Measurements from ENCODE around the gene SUV39H2. TPM values are rescaled to one million over a fixed set of nuclear protein-coding genes. Genes with fewer than 3 reads are reported as not detected.
"Not testable (repeated sequence)": the region's sequence is repeated elsewhere in the genome, so short reads cannot be mapped to it uniquely, and the experiment has no call there.

SUV39H2 gene
- total and polyA plus RNA-seq, 2 experiments from 2014 or later, result 8.0 to 15.5 TPM

GRCh38 chr10:14936584-14936983 is 57.9 kb downstream of the SUV39H2 start:
- Histone ChIP-seq H3K4me1 (ENCODE audit: insufficient read depth) (no peaks in the 10 kb centered on the region), H3K9me2 (replicated peaks; ENCODE audit: insufficient read depth) (no peaks in the 10 kb centered on the region), H3K4me3 (no peak overlapping the region), H3K4me2 (no peak overlapping the region), H4K20me1 (ENCODE audit: insufficient read depth, poor library complexity, severe bottlenecking) (no peaks in the 10 kb centered on the region), H3K36me3 (replicated peaks; ENCODE audit: insufficient read depth, low read depth) (no peaks in the 10 kb centered on the region), H3K9me3 (ENCODE audit: low read depth) (no peaks in the 10 kb centered on the region), H3K27me3 (no peaks in the 10 kb centered on the region), H2AFZ (no peak overlapping the region), H3K79me2 (no peaks in the 10 kb centered on the region), H3K27ac (no peak overlapping the region)
- no peak for TF ChIP-seq EZH2 (IDR thresholded peaks at IDR 0.05; ENCODE audit: borderline replicate concordance)
- TF ChIP-seq CTCF (IDR thresholded peaks at IDR 0.05; ENCODE audit: poor library complexity), result no peak
- TF ChIP-seq EZH2phosphoT487 (IDR thresholded peaks at IDR 0.05; ENCODE audit: low read depth, severe bottlenecking, unreplicated experiment), result no peak
- DNase-seq (ENCODE audit: low spot score), result no peak
- 95% methylated on average over 2 of the region's 2 CpGs for WGBS (ENCODE audit: low lambda C conversion rate, missing lambda C conversion rate)

- not testable (repeated sequence) for H3K27me3 ChIP-seq; H2AFZ ChIP-seq; H3K9me2 ChIP-seq (replicated peaks; ENCODE audit: insufficient read depth); DNase-seq (ENCODE audit: low spot score); H3K4me1 ChIP-seq (ENCODE audit: insufficient read depth); H3K36me3 ChIP-seq (replicated peaks; ENCODE audit: insufficient read depth, low read depth); H3K4me3 ChIP-seq; H3K27ac ChIP-seq; H3K4me2 ChIP-seq; H3K79me2 ChIP-seq; H4K20me1 ChIP-seq (ENCODE audit: insufficient read depth, poor library complexity, severe bottlenecking); H3K9me3 ChIP-seq (ENCODE audit: low read depth)
- WGBS (ENCODE audit: low lambda C conversion rate, missing lambda C conversion rate), result 93% methylated on average over 4 of the region's 5 CpGs
These were observed 60.3 kb downstream of the SUV39H2 start for GRCh38 chr10:14938971-14939370.

- not testable (repeated sequence) for DNase-seq (ENCODE audit: low spot score); H3K4me3 ChIP-seq; H3K36me3 ChIP-seq (replicated peaks; ENCODE audit: insufficient read depth, low read depth); H3K27ac ChIP-seq; H4K20me1 ChIP-seq (ENCODE audit: insufficient read depth, poor library complexity, severe bottlenecking); H3K4me1 ChIP-seq (ENCODE audit: insufficient read depth); H3K27me3 ChIP-seq; H3K9me3 ChIP-seq (ENCODE audit: low read depth); H3K4me2 ChIP-seq; H2AFZ ChIP-seq; H3K79me2 ChIP-seq; H3K9me2 ChIP-seq (replicated peaks; ENCODE audit: insufficient read depth)
- 95% methylated on average over 17 of the region's 17 CpGs for WGBS (ENCODE audit: low lambda C conversion rate, missing lambda C conversion rate)
These were observed 63.7 kb downstream of the SUV39H2 start for GRCh38 chr10:14942147-14942949.

- not testable (repeated sequence) for H3K4me3 ChIP-seq; H3K9me2 ChIP-seq (replicated peaks; ENCODE audit: insufficient read depth); H4K20me1 ChIP-seq (ENCODE audit: insufficient read depth, poor library complexity, severe bottlenecking); H3K79me2 ChIP-seq; H3K9me3 ChIP-seq (ENCODE audit: low read depth); H2AFZ ChIP-seq; DNase-seq (ENCODE audit: low spot score); H3K27ac ChIP-seq; H3K4me2 ChIP-seq; H3K36me3 ChIP-seq (replicated peaks; ENCODE audit: insufficient read depth, low read depth); H3K4me1 ChIP-seq (ENCODE audit: insufficient read depth); H3K27me3 ChIP-seq
- 98% methylated on average over 7 of the region's 7 CpGs for WGBS (ENCODE audit: low lambda C conversion rate, missing lambda C conversion rate)
These were observed 64.3 kb downstream of the SUV39H2 start for GRCh38 chr10:14942950-14943338.

- H3K27me3 ChIP-seq, result no peaks in the 10 kb centered on the region
- H3K9me3 ChIP-seq (ENCODE audit: low read depth), result no peaks in the 10 kb centered on the region
- over 99% methylated on average over 5 of the region's 5 CpGs for WGBS (ENCODE audit: low lambda C conversion rate, missing lambda C conversion rate)
- H2AFZ ChIP-seq, result no peak overlapping the region
- peaks cover 26% of the 10 kb centered on the region for H3K79me2 ChIP-seq
- DNase-seq (ENCODE audit: low spot score), result no peak
- H4K20me1 ChIP-seq (ENCODE audit: insufficient read depth, poor library complexity, severe bottlenecking), result no peaks in the 10 kb centered on the region
- TF ChIP-seq EZH2phosphoT487 (IDR thresholded peaks at IDR 0.05; ENCODE audit: low read depth, severe bottlenecking, unreplicated experiment) (no peak), CTCF (IDR thresholded peaks at IDR 0.05; ENCODE audit: poor library complexity) (no peak), EZH2 (IDR thresholded peaks at IDR 0.05; ENCODE audit: borderline replicate concordance) (no peak)
- no peak overlapping the region for H3K4me3 ChIP-seq
- H3K4me1 ChIP-seq (ENCODE audit: insufficient read depth), result no peaks in the 10 kb centered on the region
- no peaks in the 10 kb centered on the region for H3K36me3 ChIP-seq (replicated peaks; ENCODE audit: insufficient read depth, low read depth)
- H3K4me2 ChIP-seq, result no peak overlapping the region
- no peak overlapping the region for H3K27ac ChIP-seq
- no peaks in the 10 kb centered on the region for H3K9me2 ChIP-seq (replicated peaks; ENCODE audit: insufficient read depth)
These were observed 66.4 kb downstream of the SUV39H2 start for GRCh38 chr10:14945108-14945507.

All from hepatocyte (in vitro differentiated cells).